ENCODE data around the gene CLDN16.

The CLDN16 gene

DNA sequence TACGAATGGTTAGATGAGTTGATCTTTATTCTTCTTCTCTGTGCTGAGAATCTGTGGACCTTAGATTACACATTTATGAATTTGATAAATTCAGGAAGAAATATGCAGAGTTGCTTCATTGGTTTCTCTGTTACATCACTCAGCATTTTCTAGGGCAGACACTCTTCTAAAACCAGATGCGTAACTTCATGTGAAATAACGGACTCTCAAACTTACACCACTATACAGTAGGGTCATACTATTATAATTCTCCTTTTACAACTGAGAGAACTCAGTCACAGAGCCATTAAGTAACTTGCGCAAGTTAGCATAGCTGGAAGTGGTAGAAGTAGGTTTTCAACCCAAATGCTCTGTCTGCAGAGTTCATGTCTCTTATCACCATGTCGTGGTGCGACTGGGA lies 56.0 kb downstream of the CLDN16 start:
- DNase-seq = no peak

DNA sequence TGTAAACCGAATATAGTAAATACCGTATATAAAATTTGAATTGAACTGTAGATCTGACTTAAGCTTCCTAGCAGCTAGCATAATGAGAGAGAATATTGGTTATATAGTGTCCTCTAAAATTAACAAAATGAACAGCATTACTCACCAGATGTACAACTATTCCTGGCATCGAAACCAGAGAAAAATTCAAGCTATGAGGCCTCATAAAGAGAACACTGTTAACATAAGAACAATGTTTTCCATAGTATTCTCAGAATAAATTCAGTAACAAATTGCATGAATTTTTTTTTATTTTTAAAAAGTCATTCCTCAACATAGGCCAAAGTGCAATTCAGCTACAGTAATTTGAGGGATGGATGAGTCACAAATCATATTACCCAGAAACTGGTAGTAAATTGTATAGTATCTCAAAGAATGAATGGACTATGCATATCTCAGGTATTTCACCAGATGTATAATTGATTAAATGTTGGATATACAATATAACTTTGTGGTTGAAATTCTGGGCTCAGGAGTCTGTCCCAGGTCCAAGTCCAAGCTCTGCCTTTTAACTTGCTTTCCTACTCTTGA lies 56.7 kb downstream of the CLDN16 start:
- DNase-seq = no peak

DNA sequence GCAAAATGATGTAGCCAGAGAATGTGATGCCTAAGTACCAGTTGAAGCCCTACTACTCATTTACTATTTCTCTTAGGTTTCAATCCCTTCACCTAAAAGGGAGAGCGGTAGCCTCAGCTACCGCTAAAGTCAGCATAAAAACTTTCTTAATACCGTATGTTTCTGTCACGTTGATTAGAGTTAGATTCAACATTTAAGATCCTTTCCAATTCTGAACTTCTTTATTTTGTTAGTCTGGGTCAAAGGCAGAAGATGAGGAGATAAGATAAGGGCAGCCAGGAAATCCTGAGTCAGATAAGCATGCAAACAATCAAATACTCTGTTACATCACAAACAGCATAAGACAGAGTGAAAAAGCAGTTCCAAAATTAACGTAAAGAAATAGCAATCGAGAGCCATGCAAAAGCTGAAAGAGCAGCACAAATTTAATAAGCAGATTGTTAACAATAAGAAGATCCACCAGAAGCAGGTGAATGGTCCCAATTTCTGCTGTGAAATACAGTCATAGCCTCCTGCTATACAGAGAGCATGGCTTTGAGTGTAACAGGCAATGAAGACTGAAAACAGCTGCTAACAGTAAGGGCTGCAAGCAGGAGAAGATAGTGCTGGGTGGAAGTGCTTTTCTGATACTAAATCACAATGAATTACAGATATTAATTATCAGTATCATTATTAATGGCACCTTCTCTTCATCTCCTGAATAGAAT lies 58.8 kb downstream of the CLDN16 start:
- DNase-seq = peak; percentile 19

DNA sequence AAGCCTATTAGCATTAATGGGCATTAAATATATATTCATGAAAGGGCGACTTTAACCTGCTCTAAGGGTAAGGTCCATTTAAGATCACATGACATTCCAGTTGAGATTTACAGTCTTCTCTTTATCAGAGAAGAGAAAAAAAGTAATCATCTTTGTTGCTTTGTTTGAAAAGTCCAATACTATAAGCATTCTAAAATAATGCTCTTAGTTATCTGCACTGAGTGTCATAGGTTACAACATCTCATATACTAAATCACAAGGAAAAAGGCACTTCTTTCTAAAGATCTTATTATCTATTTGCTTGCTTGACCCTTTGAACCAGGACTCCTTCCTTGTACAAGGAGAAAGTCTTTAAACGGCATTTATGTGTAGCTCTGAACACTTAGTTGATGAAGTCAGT lies 60.3 kb downstream of the CLDN16 start:
- DNase-seq = no peak

DNA sequence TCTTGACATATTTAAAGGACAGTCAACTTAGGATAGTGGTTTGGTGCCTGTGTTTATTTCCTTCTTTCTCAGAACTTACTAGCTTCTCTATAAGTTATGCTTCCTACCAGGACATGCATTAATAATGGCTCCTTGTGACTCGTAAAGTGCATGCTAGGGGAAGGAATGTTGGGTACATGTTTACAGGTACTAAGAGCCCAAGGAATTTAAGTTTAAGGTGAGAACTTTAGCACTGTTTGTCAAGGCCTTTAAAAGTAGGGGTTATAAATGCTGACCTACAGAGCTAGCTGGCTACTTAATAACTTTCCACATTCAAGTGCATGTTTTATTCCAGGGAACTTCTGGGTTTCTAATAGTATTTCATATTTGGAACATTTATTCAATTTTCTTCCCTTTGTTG lies 61.8 kb downstream of the CLDN16 start, which contains the start of gene TMEM207:
TMEM207 (minus strand) TSS at position 101 of the 400 bp plus-strand sequence; CDS start at position 9, 92 bp downstream.
- no peak for DNase-seq

DNA sequence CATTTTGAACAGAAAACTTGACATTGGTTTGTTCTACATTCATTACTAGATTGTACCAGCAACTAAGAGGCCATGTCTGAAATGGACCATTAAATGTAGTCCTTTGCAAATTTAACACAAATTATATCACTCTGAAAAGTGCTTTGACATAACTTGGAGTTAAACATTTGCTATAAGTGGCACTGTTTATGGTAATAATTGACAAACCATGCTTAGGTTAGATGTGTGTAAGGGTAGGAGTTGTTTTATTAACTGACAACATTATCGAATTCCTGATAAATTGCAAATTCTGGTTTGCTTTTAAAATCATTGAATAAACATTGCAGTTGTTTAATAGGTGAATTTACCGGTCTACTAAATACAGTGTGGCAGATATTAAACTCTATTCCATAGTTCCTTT lies 67.9 kb downstream of the CLDN16 start:
- no peak for DNase-seq

DNA sequence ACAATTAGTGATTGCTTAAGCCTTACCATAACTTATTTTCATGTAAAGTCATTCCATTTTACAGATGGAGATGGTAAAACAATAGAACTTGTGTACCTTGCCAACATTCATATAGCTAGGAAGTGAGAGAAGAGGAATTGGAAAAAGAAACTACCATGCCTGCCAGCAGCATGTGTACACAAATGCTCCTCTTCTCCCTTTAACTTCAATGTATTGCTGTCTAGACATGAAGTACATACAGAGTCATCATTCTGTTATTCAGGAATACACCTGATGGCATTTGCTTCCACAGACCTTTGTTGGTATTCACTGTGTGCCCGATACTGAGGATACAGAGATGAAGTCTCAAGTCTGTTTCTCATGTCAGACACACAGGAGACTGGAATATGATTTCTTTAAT lies 68.8 kb downstream of the CLDN16 start:
- DNase-seq = no peak

DNA sequence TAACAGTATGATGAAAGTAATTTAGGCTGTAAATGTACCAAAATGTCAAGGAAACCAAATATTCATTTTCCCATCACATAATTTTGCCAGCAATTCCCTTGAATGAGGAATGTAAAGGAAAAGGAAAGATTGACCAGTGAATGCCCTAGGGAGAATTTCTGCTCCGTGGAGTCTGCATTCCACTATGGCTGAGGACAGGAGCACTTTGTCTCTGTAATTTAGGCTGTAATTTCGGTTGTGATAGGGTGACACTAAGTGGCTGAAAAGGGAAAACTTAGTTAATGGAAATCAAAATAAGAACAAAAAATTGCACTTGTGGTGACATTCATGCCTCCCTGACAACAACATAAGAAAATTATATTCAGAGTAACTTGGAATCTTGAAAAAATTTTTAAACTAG lies 70.1 kb downstream of the CLDN16 start:
- DNase-seq = no peak
